Common myeloid progenitor, CD34-positive (primary cell): ENCODE results near the gene GLI3.
A peak's percentile ranks its signal among the peaks of the same experiment; 100 is the strongest.

Experiments
- CTCF ChIA-PET: fragments of 350-600 bp; sonication (Branson Sonifier 250); formaldehyde crosslinking; loops from one replicate; lab custom pipeline; 2021; ENCODE audit warnings: antibody characterized with exemption; lab: Charles Lee
- POLR2A ChIA-PET: fragments of 350-600 bp; sonication (Branson Sonifier 250); formaldehyde crosslinking; loops from one replicate; lab custom pipeline; 2021; ENCODE audit warnings: antibody characterized with exemption; lab: Charles Lee
- DNase-seq, 3 donors: peaks; one replicate each; pipeline versions ENCODE4 v3.0.0 to v3.0.0-alpha.2; 2013
- H3K27ac ChIP-seq, 2 experiments: 1 replicate in 1 of 2; 2 replicates in 1 of 2; pipeline ENCODE4 v1.7.0; 2013; ENCODE audit warnings: inconsistent platforms in 2 of 2, low read length in 2 of 2, mild to moderate bottlenecking in 2 of 2, low read depth in 1 of 2, moderate library complexity in 1 of 2; ENCODE audit not compliant: severe bottlenecking in 2 of 2, insufficient read depth in 1 of 2, poor library complexity in 1 of 2
- H3K27me3 ChIP-seq, 5 experiments: replicated peaks in 2 of 5; 1 replicate in 3 of 5; 2 replicates in 2 of 5; pipeline versions ENCODE4 v1.6.1 to v1.7.0; 2013; ENCODE audit warnings: low read length in 4 of 5, mild to moderate bottlenecking in 2 of 5, moderate library complexity in 2 of 5, inconsistent platforms in 1 of 5; ENCODE audit not compliant: insufficient read depth in 5 of 5, control insufficient read depth in 4 of 5
- H3K36me3 ChIP-seq, 4 experiments: 1 replicate in 2 of 4; 2 replicates in 2 of 4; pipeline versions ENCODE4 v1.6.1 to v1.7.0; 2013; ENCODE audit warnings: low read length in 3 of 4, control low read depth in 1 of 4, mild to moderate bottlenecking in 1 of 4; ENCODE audit not compliant: control insufficient read depth in 4 of 4, insufficient read depth in 4 of 4
- H3K4me1 ChIP-seq, 4 experiments: 1 replicate in 3 of 4; 2 replicates in 1 of 4; pipeline versions ENCODE4 v1.6.1 to v1.7.1; 2013; ENCODE audit warnings: low read length in 3 of 4, mild to moderate bottlenecking in 3 of 4, control low read depth in 1 of 4, inconsistent platforms in 1 of 4, moderate library complexity in 1 of 4; ENCODE audit not compliant: control insufficient read depth in 4 of 4, insufficient read depth in 4 of 4; ENCODE audit errors: control extremely low read depth in 1 of 4
- H3K4me3 ChIP-seq, 7 experiments: 1 replicate in 4 of 7; 2 replicates in 3 of 7; pipeline versions ENCODE4 v1.5.1 to v1.7.0; 2013; ENCODE audit warnings: mild to moderate bottlenecking in 7 of 7, low read length in 6 of 7, moderate library complexity in 6 of 7, inconsistent platforms in 2 of 7, low read depth in 2 of 7, control low read depth in 1 of 7; ENCODE audit not compliant: insufficient read depth in 4 of 7, control insufficient read depth in 1 of 7; ENCODE audit errors: extremely low read depth in 1 of 7
- H3K9me3 ChIP-seq, 5 experiments: 1 replicate in 4 of 5; 2 replicates in 1 of 5; pipeline versions ENCODE4 v1.6.1 to v1.7.1; 2013; ENCODE audit warnings: low read length in 4 of 5, mild to moderate bottlenecking in 2 of 5, inconsistent platforms in 1 of 5, low read depth in 1 of 5, moderate library complexity in 1 of 5; ENCODE audit not compliant: control insufficient read depth in 4 of 5, insufficient read depth in 2 of 5; ENCODE audit errors: control extremely low read depth in 1 of 5
- WGBS: methylation state at CpG from one replicate; pipeline ENCODE4 v1.1.5; 2013; ENCODE audit not compliant: insufficient coverage; 5-methylcytosine and 5-hydroxymethylcytosine counted together

The GLI3 gene

GRCh38 chr7:42010751-42011150 is 226.3 kb downstream of the GLI3 start:
- no peak overlapping the region for H3K27ac ChIP-seq
- peaks cover 0 to 2% (median 0%) of the 10 kb centered on the region in 5 experiments for H3K27me3 ChIP-seq
- ChIA-PET POLR2A (no interaction called here), CTCF (no interaction called here)
- H3K9me3 ChIP-seq, result peaks cover 0 to 5% (median 2%) of the 10 kb centered on the region in 5 experiments
- H3K4me3 ChIP-seq, result no peak overlapping the region
- no peaks in the 10 kb centered on the region for H3K4me1 ChIP-seq
- H3K36me3 ChIP-seq, result no peaks in the 10 kb centered on the region
- DNase-seq, result no peak

GRCh38 chr7:42006801-42007513 is 230.1 kb downstream of the GLI3 start:
- H3K4me3 ChIP-seq, result no peak overlapping the region
- no peak overlapping the region for H3K27ac ChIP-seq
- peaks cover 0 to 2% (median 0%) of the 10 kb centered on the region in 5 experiments for H3K27me3 ChIP-seq
- peak in 1 of 3 donors; percentile 4 for DNase-seq
- CTCF ChIA-PET, result interaction anchor here (0.6 to 0.8 kb wide), 2 partner anchors 9 to 36 kb away, joined by 3 read pairs; no protein-coding TSS in a partner anchor
- H3K9me3 ChIP-seq, result no peaks in the 10 kb centered on the region
- no peaks in the 10 kb centered on the region for H3K4me1 ChIP-seq
- POLR2A ChIA-PET, result no interaction called here
- no CpG with 5 or more reads among the region's 3 CpGs for WGBS
- no peaks in the 10 kb centered on the region for H3K36me3 ChIP-seq

- Histone ChIP-seq H3K36me3 (no peaks in the 10 kb centered on the region), H3K4me3 (no peak overlapping the region), H3K9me3 (no peaks in the 10 kb centered on the region), H3K27me3 (peaks cover 0 to 2% (median 0%) of the 10 kb centered on the region in 5 experiments), H3K4me1 (no peaks in the 10 kb centered on the region), H3K27ac (no peak overlapping the region)
- ChIA-PET CTCF (no interaction called here), POLR2A (no interaction called here)
- no peak for DNase-seq
- WGBS, result no CpG with 5 or more reads among the region's 2 CpGs
Observed at GRCh38 chr7:42002654-42003053, 234.4 kb downstream of the GLI3 start.

GRCh38 chr7:41999736-42000283 is 237.2 kb downstream of the GLI3 start:
- CTCF ChIA-PET, result interaction anchor here (1.4 kb wide), 2 partner anchors 16 to 25 kb away, joined by 3 read pairs; no protein-coding TSS in a partner anchor
- Histone ChIP-seq H3K4me3 (no peak overlapping the region), H3K27ac (no peak overlapping the region), H3K9me3 (no peaks in the 10 kb centered on the region), H3K27me3 (no peaks in the 10 kb centered on the region), H3K36me3 (no peaks in the 10 kb centered on the region), H3K4me1 (no peaks in the 10 kb centered on the region)
- WGBS, result 97% methylated on average over 6 of the region's 6 CpGs
- POLR2A ChIA-PET, result no interaction called here
- no peak for DNase-seq

GRCh38 chr7:41998041-41998440 is 239.0 kb downstream of the GLI3 start:
- no peak overlapping the region for H3K27ac ChIP-seq
- ChIA-PET POLR2A (no interaction called here), CTCF (interaction anchor here (1.0 kb wide), 1 partner anchor 9 kb away, joined by 3 read pairs; no protein-coding TSS in a partner anchor)
- no peak for DNase-seq
- H3K4me3 ChIP-seq, result no peak overlapping the region
- 97% methylated on average over 2 of the region's 2 CpGs for WGBS
- H3K27me3 ChIP-seq, result peaks cover 0 to 2% (median 0%) of the 10 kb centered on the region in 5 experiments
- H3K4me1 ChIP-seq, result no peaks in the 10 kb centered on the region
- no peaks in the 10 kb centered on the region for H3K36me3 ChIP-seq
- no peaks in the 10 kb centered on the region for H3K9me3 ChIP-seq

DNA sequence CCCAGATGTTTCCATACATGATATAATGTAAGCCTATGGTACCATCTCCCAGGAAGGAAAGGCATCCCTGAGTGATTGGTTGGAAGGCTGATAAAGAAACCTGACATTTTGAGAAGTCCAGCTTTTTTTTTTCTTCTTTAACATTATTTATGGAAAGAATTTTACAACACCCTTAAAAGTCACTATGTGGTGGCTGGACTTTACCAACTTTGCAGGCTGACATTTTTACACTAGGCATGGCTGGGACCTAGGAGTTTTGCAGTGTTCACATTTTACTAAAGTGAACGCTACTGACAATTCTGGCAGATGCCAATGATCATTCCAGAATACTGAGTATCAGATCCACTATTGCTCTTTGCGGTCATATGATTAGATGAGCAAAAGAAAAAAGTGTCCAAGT is 239.9 kb downstream of the GLI3 start:
- POLR2A ChIA-PET, result interaction anchor here (1.0 kb wide), 1 partner anchor 15 kb away, joined by 4 read pairs; no protein-coding TSS in a partner anchor
- no peak overlapping the region for H3K27ac ChIP-seq
- WGBS, result no CpG with 5 or more reads among the region's 2 CpGs

More for the DNA sequence above, 239.9 kb downstream of the GLI3 start:
- H3K9me3 ChIP-seq, result no peaks in the 10 kb centered on the region
- H3K4me1 ChIP-seq, result no peaks in the 10 kb centered on the region
- no peak for DNase-seq
- CTCF ChIA-PET, result interaction anchor here (1.0 kb wide), 1 partner anchor 10 kb away, joined by 3 read pairs; no protein-coding TSS in a partner anchor
- H3K27me3 ChIP-seq, result peaks cover 0 to 2% (median 0%) of the 10 kb centered on the region in 5 experiments
- H3K4me3 ChIP-seq, result no peak overlapping the region
- H3K36me3 ChIP-seq, result no peaks in the 10 kb centered on the region
